GM12801 (cell line): ENCODE results near the gene TSPAN9.

Source experiments
- TF ChIP-seq, protein P1 (sequence below): IDR thresholded peaks from one replicate; pipeline ENCODE4 v1.5.1; 2011; ENCODE audit warnings: control low read depth; ENCODE audit not compliant: insufficient read length; ENCODE audit errors: extremely low read depth

Gene TSPAN9

GRCh38 chr12:3141339-3142321 lies 64.5 kb downstream of the TSPAN9 start:
- TF ChIP-seq, protein P1, sequence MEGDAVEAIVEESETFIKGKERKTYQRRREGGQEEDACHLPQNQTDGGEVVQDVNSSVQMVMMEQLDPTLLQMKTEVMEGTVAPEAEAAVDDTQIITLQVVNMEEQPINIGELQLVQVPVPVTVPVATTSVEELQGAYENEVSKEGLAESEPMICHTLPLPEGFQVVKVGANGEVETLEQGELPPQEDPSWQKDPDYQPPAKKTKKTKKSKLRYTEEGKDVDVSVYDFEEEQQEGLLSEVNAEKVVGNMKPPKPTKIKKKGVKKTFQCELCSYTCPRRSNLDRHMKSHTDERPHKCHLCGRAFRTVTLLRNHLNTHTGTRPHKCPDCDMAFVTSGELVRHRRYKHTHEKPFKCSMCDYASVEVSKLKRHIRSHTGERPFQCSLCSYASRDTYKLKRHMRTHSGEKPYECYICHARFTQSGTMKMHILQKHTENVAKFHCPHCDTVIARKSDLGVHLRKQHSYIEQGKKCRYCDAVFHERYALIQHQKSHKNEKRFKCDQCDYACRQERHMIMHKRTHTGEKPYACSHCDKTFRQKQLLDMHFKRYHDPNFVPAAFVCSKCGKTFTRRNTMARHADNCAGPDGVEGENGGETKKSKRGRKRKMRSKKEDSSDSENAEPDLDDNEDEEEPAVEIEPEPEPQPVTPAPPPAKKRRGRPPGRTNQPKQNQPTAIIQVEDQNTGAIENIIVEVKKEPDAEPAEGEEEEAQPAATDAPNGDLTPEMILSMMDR = no peak

GRCh38 chr12:3142386-3142785 lies 65.2 kb downstream of the TSPAN9 start:
- TF ChIP-seq, protein P1 = no peak

DNA sequence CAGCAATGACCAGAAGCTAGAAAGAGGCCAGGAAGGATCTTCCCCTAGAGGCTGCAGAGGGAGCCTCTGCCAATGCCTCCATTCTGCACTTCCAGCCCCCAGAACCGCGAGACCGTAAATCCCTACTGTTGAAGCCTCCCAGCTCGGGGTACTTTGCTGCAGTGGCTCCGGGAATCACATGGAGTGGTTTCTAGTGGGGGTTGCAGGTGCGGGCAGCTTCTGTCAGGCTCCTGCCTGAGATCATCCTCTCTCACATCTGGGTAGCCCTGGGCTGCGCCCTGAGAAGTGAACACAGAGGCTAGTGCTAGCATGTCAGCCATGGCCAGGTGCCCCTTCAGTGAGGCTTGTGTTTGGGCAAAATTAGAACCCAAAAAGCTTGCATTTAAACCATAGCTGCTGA lies 67.3 kb downstream of the TSPAN9 start:
- TF ChIP-seq, protein P1 = no peak

DNA sequence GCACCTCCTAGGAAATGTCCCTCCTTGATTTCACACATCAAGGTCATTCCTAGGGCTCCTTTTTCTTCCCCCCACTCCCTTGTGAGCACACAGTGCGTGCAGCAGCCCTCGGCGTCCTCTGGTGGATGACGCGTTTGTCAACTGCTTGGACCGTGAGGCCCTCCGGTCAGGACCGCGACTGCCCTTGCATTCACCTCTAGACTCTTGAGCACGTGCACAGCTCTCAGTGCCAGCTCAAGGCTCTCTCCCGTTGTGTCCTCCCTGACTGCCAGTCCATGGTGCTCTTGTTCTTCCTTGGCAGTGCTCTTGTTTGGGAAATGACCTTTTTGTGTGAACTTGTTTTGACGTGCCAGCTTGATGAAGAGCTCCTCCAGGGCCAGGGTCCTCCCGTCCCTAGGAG lies 67.9 kb downstream of the TSPAN9 start:
- TF ChIP-seq, protein P1 = no peak

GRCh38 chr12:3145546-3146310 lies 68.5 kb downstream of the TSPAN9 start:
- TF ChIP-seq, protein P1 = no peak

- TF ChIP-seq, protein P1 = no peak
Measured at GRCh38 chr12:3147260-3147659, 70.1 kb downstream of the TSPAN9 start.

GRCh38 chr12:3148366-3149000 lies 71.3 kb downstream of the TSPAN9 start:
- TF ChIP-seq, protein P1 = no peak
